GM21619 (cell line): ENCODE measurements around the gene ASB1.
A peak's percentile ranks its signal among the peaks of the same experiment; 100 is the strongest.

Experiments used
- ATAC-seq: cut with Tn5 transposase; IDR thresholded peaks from one replicate; pipeline ENCODE4 v1.9.1; 2021; ENCODE audit not compliant: unreplicated experiment

The ASB1 gene

DNA sequence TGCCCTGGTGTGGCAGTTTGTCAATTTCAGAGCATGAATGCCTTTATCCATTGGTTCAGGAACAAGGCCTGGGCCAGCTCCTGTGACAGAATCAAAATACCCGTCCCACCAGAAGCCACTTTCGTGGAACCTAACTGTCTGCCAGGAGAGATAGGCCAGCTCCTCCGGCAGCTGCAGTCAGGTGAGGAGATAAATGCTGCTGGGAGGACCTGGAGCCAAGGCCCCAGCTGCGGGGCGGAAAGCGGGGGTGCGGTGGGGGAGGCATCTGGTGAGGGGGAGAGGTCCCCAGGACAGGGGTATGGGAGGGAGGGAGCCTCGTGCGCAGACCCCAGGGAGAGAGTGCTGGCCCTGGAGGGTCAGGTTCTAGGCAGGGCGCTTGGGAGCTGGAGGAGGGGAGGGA, 4.4 kb upstream of the ASB1 start:
- ATAC-seq: no peak

DNA sequence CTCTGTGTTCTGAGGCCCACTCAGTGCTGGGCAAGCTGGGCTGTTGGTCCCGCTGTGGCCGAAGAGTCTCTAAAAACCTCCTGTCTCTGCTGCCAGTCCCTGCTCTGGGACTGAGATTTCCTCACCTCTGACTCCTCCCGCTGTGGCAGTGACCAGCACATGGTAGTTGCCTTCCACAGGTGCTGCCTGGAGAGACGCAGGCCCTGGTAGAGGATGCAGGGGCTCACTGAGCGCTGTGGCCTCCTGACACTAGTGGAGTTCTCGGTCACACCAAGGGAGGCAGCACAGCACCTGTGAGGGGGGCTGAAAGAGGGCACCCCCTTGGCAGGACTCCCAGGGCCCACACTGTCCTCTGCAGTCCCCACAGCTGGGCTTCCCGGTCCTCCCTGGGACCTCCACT, 3.8 kb upstream of the ASB1 start:
- no peak for ATAC-seq

DNA sequence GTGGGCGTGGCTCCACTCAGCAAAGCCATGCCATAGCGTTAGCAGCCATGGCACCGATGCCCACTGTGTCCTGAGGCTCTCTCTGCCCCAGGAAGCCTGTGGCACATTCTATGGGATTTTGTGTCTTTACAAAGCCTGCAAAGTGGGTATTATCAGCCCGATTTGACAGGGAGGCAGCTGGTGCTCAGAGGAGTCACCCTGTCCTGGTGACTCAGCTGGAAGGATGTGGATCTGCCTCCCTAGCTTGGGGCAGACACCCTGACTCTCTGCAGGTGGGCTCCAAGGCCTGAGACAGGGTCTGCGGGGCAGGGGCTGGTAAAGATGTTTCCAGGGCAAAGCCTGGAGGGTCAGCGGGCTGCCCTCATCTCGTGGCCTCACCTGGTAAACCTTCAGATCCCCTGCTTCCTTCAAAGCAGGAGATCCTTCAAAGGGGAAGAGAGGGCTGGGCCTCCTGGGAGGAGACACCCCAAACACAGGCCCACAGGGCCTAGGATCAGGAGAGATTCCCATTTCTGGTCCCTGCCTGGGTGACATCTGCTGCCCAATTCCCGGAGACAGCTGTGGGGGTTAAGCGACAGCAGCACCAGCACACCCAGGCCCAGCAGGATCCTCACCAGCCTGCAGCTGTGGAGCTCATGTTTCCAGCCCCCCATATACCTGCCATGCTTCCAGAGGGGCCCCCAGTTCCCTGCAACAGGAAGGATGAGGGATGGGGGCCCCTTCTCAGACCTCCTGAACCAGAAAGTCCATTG, 3.0 kb upstream of the ASB1 start:
- no peak for ATAC-seq

DNA sequence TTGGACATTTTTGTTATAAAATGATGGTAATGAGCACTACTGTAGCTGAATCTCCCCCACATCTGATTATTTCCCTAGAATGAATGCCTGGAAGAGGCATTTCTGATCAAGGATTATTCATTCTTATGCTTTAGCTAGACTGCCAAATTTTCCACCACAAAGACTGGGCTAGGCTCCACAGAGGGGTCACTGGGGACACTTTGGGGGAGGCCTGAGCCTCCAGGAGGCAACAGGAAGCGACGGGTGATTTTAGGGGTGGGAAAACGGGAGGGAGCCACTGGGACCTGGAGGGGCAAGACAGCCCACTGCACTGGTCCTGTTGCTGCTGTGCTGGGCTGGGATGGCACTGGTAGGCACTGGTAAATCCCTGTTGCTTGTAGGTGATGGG, 2.4 kb upstream of the ASB1 start:
- ATAC-seq: no peak

DNA sequence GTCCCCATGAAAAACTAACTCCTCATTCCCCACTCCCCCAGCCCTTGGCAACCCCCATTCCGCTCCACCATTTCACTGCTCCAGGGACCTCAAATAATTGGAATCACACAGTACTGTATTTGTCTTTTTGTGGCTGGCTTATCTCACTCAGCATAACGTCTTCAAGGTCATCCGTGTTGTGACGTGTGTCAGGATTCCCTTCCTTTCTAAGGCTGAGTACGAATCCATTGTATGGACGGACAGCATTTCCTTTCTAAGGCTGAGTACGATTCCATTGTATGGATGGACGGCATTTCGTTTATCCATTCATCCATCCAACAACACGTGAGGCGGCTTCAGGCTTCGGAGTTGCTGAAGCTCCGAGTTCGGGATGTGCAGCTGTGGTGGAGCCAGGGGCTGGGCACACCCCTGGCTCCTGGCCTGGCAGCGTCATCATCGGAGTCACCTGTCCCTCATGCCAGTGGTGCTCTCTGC, 1.2 kb upstream of the ASB1 start:
- ATAC-seq: no peak

DNA sequence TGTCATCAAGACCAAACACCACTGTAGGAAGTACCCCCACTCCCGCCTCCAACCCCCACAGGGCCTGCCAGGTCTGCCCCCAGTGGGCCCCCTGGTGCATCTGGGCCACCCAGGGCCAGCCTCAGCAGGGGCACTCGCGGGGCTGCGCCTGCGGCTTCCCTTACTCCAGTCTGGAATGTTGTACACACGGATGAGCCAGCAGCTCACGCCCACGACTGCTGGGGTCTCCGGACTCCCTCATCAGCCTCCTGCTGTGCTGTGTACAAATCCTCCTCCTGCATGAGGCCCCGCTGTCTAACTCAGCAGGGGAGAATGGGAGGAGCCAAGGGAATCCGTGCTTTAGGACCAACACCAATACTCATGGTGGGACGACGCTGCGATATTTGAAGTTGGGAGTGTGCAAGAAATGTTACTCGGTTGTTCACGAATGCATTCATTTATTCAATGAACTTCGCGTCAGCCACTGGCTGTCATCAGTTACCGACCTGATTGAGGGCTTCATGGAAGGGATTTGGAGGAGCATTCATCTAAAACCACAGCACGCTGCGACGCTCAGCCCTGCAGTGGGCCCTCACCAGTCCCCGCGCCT, 654 bp upstream of the ASB1 start:
- peak; percentile 9 for ATAC-seq

DNA sequence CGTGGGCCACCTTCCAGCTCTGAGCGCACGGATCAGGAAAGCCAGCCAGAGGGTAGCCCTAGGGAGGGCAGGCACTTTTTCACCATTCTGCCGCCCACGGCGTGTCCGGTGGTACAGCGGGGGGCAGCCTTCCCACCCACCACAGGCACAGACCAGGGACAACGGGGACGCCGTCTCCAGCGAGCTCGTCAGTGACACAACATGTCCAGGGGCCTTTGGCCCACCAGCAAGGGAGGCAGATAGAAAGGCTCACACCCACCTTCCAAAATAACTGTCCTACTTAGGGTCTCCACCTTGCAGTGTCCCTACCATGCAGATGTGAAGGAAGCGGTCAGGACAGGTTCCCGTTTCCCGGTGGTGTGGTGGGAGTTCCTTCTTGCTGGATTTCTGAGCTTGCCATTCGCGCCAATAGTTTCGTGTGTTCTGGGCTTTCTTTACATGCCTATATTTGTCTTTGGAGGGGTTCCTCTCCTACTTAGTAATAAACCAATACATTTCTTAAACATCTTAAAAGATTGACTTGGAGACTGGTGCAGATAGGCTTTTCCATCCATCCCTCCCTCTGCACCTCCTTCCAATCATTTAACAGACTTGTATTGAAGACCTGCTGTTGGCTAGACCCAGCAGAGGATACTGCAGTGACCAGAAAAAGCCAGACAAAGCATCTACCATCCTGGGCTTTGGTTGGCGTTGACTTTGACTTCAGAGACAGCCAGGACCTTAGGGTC, 872 bp downstream of the ASB1 start:
- peak; percentile 5 for ATAC-seq

DNA sequence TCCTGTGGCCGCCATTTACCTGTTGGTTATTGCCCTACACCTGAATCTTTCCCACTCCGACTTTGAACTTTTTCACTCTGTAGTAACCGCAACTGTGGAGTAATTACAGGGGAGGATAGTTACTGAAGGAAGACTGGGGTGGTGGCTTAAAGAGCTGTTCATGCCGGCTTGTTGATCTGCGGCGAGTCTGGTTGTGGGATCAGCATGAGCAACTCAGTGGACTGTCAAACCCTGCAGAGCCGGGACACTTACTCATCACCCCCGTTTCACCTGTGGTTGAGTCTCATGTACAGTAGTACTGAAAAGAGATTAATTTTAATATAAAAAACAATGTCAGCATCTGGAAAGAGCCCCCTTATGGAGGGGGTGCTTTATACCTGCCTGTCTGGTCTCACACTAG, 2.1 kb downstream of the ASB1 start:
- ATAC-seq: no peak

DNA sequence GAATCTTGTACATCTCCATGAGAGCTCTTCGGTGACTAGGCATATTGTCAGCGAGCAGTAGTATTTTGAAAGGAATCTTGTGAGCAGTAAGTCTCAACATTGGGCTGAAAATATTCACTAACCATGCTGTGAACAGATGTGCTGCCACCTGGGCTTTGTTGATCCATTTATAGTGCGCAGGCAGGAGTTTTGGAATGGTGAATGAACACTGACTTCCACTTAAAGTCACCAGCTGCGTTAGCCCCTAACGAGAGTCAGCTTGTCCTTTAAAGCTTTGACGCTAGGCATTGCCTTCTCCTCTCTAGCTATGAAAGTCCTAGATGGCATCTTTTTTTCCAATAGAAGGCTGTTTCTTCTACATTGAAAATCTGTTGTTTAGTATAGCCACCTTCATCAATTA, 4.1 kb downstream of the ASB1 start:
- no peak for ATAC-seq

DNA sequence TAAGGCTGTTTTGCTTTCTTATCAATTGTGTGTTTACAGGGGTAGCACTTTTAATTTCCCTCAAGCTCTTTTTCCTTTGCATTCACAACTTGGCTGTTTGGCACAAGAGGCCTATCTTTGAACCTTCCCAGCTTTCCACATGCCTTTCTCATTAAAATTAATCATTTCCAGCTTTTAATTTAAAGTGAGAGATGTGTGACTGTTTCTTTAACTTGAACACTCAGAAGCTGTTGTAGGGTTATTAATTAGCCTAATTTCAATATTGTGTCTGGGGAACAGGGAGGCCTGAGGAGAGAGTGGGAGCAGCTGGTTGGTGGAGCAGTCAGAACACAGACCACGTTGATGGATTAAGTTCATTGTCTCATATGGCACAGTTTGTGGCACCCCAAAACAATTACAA, 4.7 kb downstream of the ASB1 start:
- no peak for ATAC-seq

DNA sequence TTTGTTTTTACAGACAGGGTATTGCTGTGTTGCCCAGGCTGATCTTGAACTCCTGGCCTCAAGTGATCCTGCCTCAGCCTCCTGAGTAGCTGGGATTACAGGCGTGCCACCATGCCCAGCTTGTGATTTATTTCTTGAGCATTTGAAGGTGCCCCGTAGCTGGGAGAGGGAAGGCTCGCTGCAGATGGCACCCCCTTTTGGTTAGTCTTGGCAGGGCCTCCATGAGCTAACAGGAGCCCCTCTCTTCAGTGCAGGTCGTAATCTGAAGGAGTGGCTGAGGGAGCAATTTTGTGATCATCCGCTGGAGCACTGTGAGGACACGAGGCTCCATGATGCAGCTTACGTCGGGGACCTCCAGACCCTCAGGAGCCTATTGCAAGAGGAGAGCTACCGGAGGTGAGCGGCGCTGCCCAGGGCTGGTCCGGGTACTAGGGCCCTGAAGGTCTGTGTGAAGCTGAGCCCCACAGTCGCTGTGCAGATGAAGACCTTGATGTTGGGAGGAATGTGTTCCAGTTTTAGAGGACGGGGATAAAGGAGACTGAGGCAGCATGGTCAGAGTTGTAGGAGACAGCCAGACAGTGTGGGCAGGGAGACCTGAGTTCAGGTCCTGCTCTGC, 6.7 kb downstream of the ASB1 start:
- ATAC-seq: no peak

DNA sequence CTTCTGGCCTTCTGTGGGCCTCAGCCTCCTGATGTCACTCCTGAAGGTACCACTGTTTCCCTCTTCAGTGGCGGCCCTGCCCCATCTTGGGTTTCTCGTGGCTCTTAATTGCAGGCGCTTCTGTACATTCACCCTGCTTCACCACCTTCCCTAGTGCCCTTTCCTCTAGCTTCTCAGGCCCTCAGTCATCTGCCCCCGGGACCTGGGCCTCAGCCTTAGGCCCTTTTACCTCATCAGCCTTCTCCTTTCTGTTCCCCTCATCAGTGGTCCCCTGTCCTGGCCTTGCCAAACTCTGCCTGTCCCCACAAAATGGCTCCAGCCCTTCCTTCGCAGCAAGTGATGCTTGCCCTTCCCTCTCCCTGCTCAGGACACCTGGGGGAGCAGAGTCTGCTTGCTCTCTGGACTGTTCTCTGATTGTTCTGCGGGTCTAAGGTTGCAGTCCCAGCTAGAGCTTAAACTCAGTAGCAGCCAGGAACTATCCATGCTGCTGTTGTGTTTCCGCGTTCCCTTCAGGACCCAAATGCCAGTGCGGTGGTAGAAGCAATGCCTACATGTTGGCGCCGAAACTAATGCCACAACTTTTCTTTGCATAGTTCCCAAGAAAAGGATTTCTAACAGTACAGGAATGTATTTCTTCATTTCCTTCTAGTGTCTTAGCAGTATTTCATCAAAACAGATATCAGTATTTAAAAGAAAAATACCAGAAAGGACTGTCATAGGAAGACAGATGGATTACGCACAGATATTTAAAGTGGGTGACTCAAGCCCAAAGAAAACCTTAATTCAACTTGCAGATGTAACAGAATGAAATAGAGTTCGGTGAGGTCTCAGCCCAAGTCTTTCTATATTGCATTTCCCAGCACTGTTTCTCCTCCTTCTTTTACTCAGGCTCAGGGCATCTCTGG, 7.5 kb downstream of the ASB1 start:
- ATAC-seq: no peak

DNA sequence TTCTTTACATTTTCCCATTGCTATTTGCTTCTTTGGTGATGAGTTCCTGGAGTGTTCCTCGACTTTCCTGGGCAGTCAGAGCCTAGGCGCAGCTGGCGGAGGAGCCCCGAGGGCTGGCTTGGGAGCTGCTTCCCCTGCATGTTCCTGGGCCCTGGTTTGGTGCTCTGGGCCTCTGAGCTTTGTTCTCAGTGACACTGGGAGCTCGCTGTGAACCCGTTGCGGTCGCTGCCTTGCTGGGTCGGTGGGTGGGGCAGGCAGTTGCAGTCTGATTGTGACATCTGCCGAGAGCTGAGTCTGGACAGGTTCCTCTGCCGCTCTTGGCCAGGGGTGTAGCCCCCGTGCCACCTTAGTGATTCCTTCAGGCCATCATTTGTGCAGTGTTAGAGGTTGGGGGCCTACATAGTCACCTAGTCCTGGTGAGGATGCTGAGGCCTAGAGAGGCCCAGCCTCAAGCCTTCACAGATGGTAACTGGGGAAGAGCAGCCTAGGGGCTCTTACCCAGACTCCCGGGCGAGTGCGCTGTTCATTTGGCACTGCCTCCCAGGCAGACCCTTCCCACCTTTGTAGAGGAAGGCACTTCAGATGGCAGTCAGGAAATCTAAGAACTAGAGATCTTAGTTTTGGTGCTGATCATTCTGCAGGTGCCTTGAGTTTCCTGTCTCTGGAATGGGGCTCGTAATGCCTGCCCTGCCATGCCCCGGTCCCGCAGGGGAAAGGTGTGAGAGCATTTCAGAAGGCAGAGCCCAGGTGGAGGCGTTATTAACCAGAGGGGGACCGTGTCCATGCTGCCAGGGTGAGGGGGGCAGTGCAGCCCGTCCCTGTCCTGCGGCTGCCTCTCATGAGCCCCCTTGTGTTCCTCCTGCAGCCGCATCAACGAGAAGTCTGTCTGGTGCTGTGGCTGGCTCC, 8.4 kb downstream of the ASB1 start:
- no peak for ATAC-seq

DNA sequence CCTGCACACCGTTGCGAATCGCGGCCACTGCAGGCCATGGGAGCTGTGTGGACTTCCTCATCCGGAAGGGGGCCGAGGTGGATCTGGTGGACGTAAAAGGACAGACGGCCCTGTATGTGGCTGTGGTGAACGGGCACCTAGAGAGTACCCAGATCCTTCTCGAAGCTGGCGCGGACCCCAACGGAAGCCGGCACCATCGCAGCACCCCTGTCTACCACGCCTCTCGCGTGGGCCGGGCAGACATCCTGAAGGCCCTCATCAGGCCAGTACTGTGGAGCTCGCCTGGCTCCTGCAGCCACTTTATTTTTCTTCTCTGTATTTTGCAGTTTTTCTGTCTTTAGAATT, 9.0 kb downstream of the ASB1 start:
- no peak for ATAC-seq

DNA sequence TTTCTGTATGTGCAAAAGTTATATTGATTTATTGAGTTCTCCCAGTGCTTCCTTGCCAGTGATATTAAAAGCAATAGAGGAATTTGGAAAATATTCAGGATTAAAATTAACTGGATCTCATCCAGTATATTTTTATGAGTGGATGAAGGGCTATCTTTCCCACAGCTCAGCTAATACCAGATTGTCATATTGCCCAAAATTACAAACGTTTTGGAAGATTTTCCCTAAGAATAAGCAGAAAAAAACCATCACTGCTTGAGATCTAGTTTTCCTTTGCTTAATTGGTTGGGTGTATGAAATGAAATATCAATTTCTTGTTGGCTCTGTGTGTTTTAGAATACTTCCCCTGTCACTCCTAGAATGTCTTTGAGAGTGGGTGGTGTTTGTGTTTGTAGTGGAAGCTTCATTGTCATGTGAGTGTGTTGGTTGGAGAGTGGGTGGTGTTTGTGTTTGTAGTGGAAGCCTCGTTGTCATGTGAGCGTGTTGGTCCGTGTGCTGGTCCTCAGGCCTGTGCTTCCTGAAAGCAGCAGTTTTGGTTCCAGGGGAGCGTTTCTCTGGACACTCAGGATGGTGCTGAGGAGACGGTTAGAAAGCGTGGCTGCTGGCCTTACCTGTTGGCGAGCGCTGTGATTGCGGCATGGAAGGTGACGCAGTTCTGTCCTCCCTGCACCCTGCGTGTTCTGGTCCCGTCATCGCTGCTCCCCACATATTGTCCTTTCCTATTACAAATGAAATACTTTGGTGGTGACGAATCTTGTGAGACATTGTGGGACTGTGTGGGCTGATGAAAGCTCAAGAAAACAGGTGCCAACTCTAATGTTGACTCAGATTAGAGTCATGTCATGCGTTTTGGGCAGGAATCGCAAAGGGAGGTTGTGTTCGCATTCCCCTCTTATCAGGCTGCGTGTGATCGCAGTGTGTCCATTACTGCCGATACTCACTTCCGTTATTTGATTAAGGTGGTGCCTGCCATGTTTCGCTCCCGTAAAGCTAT, 12.4 kb downstream of the ASB1 start:
- no peak for ATAC-seq

DNA sequence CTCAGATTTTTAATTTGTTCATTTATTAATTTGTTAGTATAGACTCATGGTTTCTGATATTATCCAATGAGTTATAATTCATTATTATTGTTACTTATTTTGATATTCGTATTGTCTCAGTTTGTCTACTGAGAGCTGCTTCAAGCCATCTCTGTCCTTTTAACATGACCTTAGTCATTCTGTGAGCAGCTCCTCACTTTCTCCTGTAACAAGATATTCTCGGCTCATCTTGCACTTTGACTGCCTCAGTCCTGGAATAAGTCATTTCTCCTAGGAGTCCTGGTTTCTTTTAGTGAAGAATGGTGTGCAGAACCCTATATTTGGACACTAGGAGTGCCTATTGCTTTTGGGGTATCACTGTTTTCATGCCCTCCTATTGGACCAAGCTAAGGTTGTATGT, 13.2 kb downstream of the ASB1 start:
- ATAC-seq: no peak

DNA sequence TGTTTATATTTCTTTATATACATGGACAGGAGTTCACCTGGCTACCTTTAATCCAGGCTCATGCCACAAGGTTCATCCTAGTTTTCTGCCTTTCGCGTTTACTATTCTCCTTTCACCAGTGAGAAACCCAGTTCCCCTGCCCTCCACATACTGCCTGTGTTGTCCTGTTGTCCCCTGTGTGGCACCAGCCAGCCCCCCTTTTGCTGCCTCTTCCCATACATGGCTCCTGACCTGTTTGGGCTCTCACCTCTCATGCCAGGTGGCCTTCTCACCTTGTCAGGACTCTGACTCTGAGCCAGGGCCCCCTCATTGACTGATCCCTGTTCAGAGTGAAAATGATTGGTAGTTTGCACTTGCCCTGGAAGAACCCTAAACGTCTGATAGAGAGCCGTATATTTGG, 13.6 kb downstream of the ASB1 start:
- ATAC-seq: no peak

DNA sequence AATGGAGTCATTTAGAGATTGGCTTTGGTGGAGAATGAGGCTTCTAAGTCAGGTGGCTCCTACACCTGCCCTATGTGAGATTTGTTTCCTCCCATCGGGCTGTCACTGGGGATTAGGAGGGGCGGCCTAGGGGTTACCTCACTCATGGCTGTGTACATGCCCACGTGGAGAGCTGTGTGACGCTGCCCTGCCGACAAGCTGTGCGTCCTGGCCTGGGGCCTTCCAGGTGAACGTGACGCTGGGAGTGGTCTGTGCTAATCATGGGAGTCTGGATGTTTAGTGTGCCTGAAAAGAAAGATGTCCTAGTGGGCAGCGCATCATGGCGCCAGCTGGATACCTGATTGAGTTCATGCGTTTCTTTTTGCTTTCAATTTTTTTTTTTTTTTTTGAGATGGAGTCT, 14.0 kb downstream of the ASB1 start:
- no peak for ATAC-seq
